ENCODE results near the gene WDR90.

DNA sequence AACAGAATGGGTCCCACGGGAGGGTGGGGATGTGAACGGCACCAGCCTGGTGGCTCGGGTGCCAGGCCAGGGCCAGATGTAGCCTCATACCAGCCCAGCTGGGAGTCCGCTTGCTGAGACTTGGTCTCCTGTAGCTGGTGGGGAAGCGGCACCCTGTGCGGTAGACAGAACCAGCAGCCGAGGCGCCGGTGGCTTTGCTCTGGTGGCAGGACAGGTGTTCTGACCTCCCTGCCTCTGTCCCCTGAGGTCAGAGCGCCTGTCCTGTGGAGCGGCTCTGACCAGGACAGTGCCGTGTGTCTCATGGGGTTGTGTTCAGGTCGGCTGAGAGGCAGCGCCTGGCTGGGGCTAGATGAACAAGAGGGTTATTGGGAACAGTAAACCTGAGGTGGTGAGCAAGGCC is 39.2 kb upstream of the WDR90 start:
- TF ChIP-seq, protein P1, sequence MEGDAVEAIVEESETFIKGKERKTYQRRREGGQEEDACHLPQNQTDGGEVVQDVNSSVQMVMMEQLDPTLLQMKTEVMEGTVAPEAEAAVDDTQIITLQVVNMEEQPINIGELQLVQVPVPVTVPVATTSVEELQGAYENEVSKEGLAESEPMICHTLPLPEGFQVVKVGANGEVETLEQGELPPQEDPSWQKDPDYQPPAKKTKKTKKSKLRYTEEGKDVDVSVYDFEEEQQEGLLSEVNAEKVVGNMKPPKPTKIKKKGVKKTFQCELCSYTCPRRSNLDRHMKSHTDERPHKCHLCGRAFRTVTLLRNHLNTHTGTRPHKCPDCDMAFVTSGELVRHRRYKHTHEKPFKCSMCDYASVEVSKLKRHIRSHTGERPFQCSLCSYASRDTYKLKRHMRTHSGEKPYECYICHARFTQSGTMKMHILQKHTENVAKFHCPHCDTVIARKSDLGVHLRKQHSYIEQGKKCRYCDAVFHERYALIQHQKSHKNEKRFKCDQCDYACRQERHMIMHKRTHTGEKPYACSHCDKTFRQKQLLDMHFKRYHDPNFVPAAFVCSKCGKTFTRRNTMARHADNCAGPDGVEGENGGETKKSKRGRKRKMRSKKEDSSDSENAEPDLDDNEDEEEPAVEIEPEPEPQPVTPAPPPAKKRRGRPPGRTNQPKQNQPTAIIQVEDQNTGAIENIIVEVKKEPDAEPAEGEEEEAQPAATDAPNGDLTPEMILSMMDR (IDR thresholded peaks at IDR 0.05), result no peak
- no peak for TF ChIP-seq POLR2AphosphoS5 (IDR thresholded peaks at IDR 0.05)
- no peak for TF ChIP-seq POLR2A (IDR thresholded peaks at IDR 0.05; ENCODE audit: low read depth)

Measured in esophagus muscularis mucosa (tissue), 3 donors.